GM23338 (cell line): Measurements from ENCODE around the gene MYH14. TPM values are rescaled to one million over a fixed set of nuclear protein-coding genes. Genes with fewer than 3 reads are reported as not detected.

Experiments used
- ATAC-seq: fragments of 200-7000 bp; cut with Tn5 transposase; 3 replicates; pipeline ENCODE4 v1.9.1; 2020
- DNase-seq: peaks from one replicate; pipeline ENCODE4 v3.0.0-alpha.2; 2015; ENCODE audit warnings: low spot score
- H2AFZ ChIP-seq: fragments of 200-600 bp; sonication (generic); 2 replicates; pipeline ENCODE4 v1.8.0; 2016; ENCODE audit warnings: antibody characterized with exemption, mild to moderate bottlenecking, moderate library complexity
- H3F3A ChIP-seq: fragments of 200-600 bp; sonication (generic); replicated peaks from 2 replicates; pipeline ENCODE4 v1.8.0; 2017; ENCODE audit warnings: antibody characterized with exemption, mixed run types, low read depth
- H3K27ac ChIP-seq: fragments of 200-600 bp; sonication (generic); 2 replicates; pipeline ENCODE4 v1.6.1; 2016; ENCODE audit warnings: low read depth
- H3K27me3 ChIP-seq: fragments of 200-600 bp; sonication (generic); 2 replicates; pipeline ENCODE4 v1.8.0; 2016; ENCODE audit warnings: mild to moderate bottlenecking, mixed run types, moderate library complexity; ENCODE audit not compliant: insufficient read depth
- H3K36me3 ChIP-seq: fragments of 200-600 bp; sonication (generic); 2 replicates; pipeline ENCODE4 v1.8.0; 2016; ENCODE audit warnings: mild to moderate bottlenecking; ENCODE audit not compliant: insufficient read depth
- H3K4me1 ChIP-seq: fragments of 200-600 bp; sonication (generic); 2 replicates; pipeline ENCODE4 v1.8.0; 2016; ENCODE audit warnings: mild to moderate bottlenecking, moderate library complexity; ENCODE audit not compliant: insufficient read depth
- H3K4me2 ChIP-seq: fragments of 200-600 bp; sonication (generic); 2 replicates; pipeline ENCODE4 v1.7.1; 2017; ENCODE audit warnings: mixed run types
- H3K4me3 ChIP-seq: fragments of 200-600 bp; sonication (generic); 2 replicates; pipeline ENCODE4 v1.6.1; 2016; ENCODE audit warnings: mixed run types
- H3K79me2 ChIP-seq: fragments of 200-600 bp; sonication (generic); replicated peaks from 2 replicates; pipeline ENCODE4 v1.8.0; 2017; ENCODE audit warnings: mild to moderate bottlenecking; ENCODE audit not compliant: insufficient read depth
- H3K9me2 ChIP-seq: fragments of 200-600 bp; sonication (generic); 2 replicates; pipeline ENCODE4 v1.8.0; 2017; ENCODE audit not compliant: insufficient read depth
- H4K20me1 ChIP-seq: fragments of 200-600 bp; sonication (generic); replicated peaks from 2 replicates; pipeline ENCODE4 v1.8.0; 2017; ENCODE audit warnings: mild to moderate bottlenecking; ENCODE audit not compliant: insufficient read depth
- H3K27ac Mint-ChIP-seq: 2 replicates; pipeline ENCODE4 v1.8.0; 2020; ENCODE audit warnings: inconsistent platforms, mild to moderate bottlenecking, moderate library complexity, mixed read lengths
- H3K27me3 Mint-ChIP-seq: 3 replicates; pipeline ENCODE4 v1.8.0; 2022; ENCODE audit warnings: low read depth, mild to moderate bottlenecking, moderate library complexity, mixed read lengths, inconsistent platforms; ENCODE audit not compliant: insufficient read depth, poor library complexity
- H3K36me3 Mint-ChIP-seq: 3 replicates; pipeline ENCODE4 v1.8.0; 2021; ENCODE audit warnings: low read depth, mild to moderate bottlenecking, inconsistent platforms, moderate library complexity, mixed read lengths
- H3K4me1 Mint-ChIP-seq: 3 replicates; pipeline ENCODE4 v1.8.0; 2020; ENCODE audit warnings: mild to moderate bottlenecking, inconsistent platforms, mixed read lengths
- H3K4me3 Mint-ChIP-seq: 3 replicates; pipeline ENCODE4 v1.8.0; 2021; ENCODE audit warnings: moderate library complexity, mild to moderate bottlenecking, inconsistent platforms, mixed read lengths
- H3K9me3 Mint-ChIP-seq: 3 replicates; pipeline ENCODE4 v1.8.0; 2020; ENCODE audit warnings: moderate library complexity, mild to moderate bottlenecking, inconsistent platforms, mixed read lengths
- CREB1 ChIP-seq: fragments of 250-450 bp; sonication (Bioruptor Pico); IDR thresholded peaks from 2 replicates; pipeline ENCODE4 v1.5.0; 2020; ENCODE audit warnings: low read depth, mild to moderate bottlenecking, moderate library complexity
- CTCF ChIP-seq, 2 experiments: fragments of 200-600 bp in 1 of 2; sonication (generic) in 1 of 2; conservative IDR thresholded peaks; 2 replicates each; pipeline versions ENCODE4 v1.5.1 to v1.6.1; 2016 to 2017; ENCODE audit warnings: antibody characterized with exemption in 2 of 2, low read depth in 2 of 2, mild to moderate bottlenecking in 2 of 2, moderate library complexity in 1 of 2
- ETS1 ChIP-seq: IDR thresholded peaks from 2 replicates; pipeline ENCODE4 v1.6.1; 2016; ENCODE audit warnings: antibody characterized with exemption
- EZH2phosphoT487 ChIP-seq: fragments of 200-600 bp; sonication (generic); IDR thresholded peaks from one replicate; pipeline ENCODE4 v1.8.1; 2018; ENCODE audit warnings: antibody characterized with exemption; ENCODE audit not compliant: unreplicated experiment
- NANOG ChIP-seq: IDR thresholded peaks from 2 replicates; pipeline ENCODE4 v1.6.1; 2016; ENCODE audit warnings: antibody characterized with exemption, borderline replicate concordance
- POLR2AphosphoS5 ChIP-seq: IDR thresholded peaks from 2 replicates; pipeline ENCODE4 v1.6.1; 2016; ENCODE audit warnings: antibody characterized with exemption, low read depth
- ZNF331 ChIP-seq: fragments of 250-450 bp; sonication (Bioruptor Pico); IDR thresholded peaks from 2 replicates; pipeline ENCODE4 v1.5.0; 2020; ENCODE audit warnings: low read depth, mild to moderate bottlenecking, moderate library complexity
- ZNF462 ChIP-seq: fragments of 250-450 bp; sonication (Bioruptor Pico); IDR thresholded peaks from 2 replicates; pipeline ENCODE4 v1.5.0; 2020; ENCODE audit warnings: mild to moderate bottlenecking, moderate library complexity
- polyA plus RNA-seq: library from polyadenylated mRNA; unstranded; fragments of >200 nt; fragmentation: Nextera tagmentation; extraction: Ambion mirVana; gene quantifications from 2 replicates; pipeline ENCODE4 v1.2.1, GENCODE V29; 2016
- total RNA-seq: library from RNA; depleted of rRNA; stranded (reverse); fragments of >200 nt; shearing (Covaris generic); gene quantifications from 2 replicates; pipeline ENCODE4 v1.2.3, GENCODE V29; 2014

The MYH14 gene
- total and polyA plus RNA-seq, 2 experiments from 2014 or later = 25.5 to 27.5 TPM

GRCh38 chr19:50290775-50291174 lies 87.4 kb downstream of the MYH14 start (continued):
- TF ChIP-seq CREB1 (CRISPR knock-in tag) (no peak), POLR2AphosphoS5 (no peak), EZH2phosphoT487 (no peak), CTCF (conservative IDR thresholded peaks at IDR 0.05; ENCODE audit: low read depth in 2 of 2) (no peak)

- Mint-ChIP-seq H3K4me1 (no peaks in the 10 kb centered on the region), H3K4me3 (no peak overlapping the region), H3K27ac (no peak overlapping the region), H3K27me3 (peaks cover 15% of the 10 kb centered on the region), H3K36me3 (peaks cover 41% of the 10 kb centered on the region), H3K9me3 (peaks cover 100% of the 10 kb centered on the region)
- DNase-seq (peak; percentile 85), ATAC-seq (no peak)
- H2AFZ ChIP-seq = no peak overlapping the region
- TF ChIP-seq CTCF (conservative IDR thresholded peaks at IDR 0.05; ENCODE audit: low read depth in 2 of 2) (no peak), ZNF331 (no peak), NANOG (no peak), EZH2phosphoT487 (no peak), ZNF462 (CRISPR knock-in tag) (no peak), POLR2AphosphoS5 (peak; percentile 49), ETS1 (no peak)
- no peaks in the 10 kb centered on the region for H3K36me3 ChIP-seq
- no peaks in the 10 kb centered on the region for H3K79me2 ChIP-seq
- no peaks in the 10 kb centered on the region for H4K20me1 ChIP-seq
- H3K4me1 ChIP-seq = peaks cover 3% of the 10 kb centered on the region
- peak overlapping the region; percentile 55 for H3K4me2 ChIP-seq
- H3K27me3 ChIP-seq = no peaks in the 10 kb centered on the region
- no peak overlapping the region for H3K4me3 ChIP-seq
- 0 out of 2 replicates have a peak overlapping the region, but pooled peaks have one; percentile 39 for H3K27ac ChIP-seq
- no peaks in the 10 kb centered on the region for H3K9me2 ChIP-seq
- H3F3A ChIP-seq = peaks cover 4% of the 10 kb centered on the region; the same call in 1 of the 2 replicates
Observed at GRCh38 chr19:50292216-50292827, 88.9 kb downstream of the MYH14 start.
